Progenitor cell of endocrine pancreas (in vitro differentiated cells): ENCODE results near the gene NPAS1. TPM values are rescaled to one million over a fixed set of nuclear protein-coding genes. Genes with fewer than 3 reads are reported as not detected.
"Not testable (repeated sequence)": the region's sequence is repeated elsewhere in the genome, so short reads cannot be mapped to it uniquely, and the experiment has no call there.

Experiments
- DNase-seq: peaks from one replicate; pipeline ENCODE4 v3.0.0; 2021; ENCODE audit warnings: low spot score; ENCODE audit not compliant: unreplicated experiment
- H3K27ac Mint-ChIP-seq: 2 replicates; pipeline ENCODE4 v1.8.0; 2021; ENCODE audit warnings: mild to moderate bottlenecking, moderate library complexity, mixed read lengths
- H3K27me3 Mint-ChIP-seq: 2 replicates; pipeline ENCODE4 v1.8.0; 2021; ENCODE audit warnings: mixed read lengths
- H3K36me3 Mint-ChIP-seq: 2 replicates; pipeline ENCODE4 v1.8.0; 2022; ENCODE audit warnings: mixed read lengths; ENCODE audit not compliant: insufficient read depth
- H3K4me1 Mint-ChIP-seq: 2 replicates; pipeline ENCODE4 v1.8.0; 2021; ENCODE audit warnings: low read depth, mixed read lengths
- H3K4me3 Mint-ChIP-seq: 2 replicates; pipeline ENCODE4 v1.8.0; 2021; ENCODE audit warnings: low read depth, mild to moderate bottlenecking, moderate library complexity, mixed read lengths
- H3K9me3 Mint-ChIP-seq: 2 replicates; pipeline ENCODE4 v1.8.0; 2021; ENCODE audit warnings: low read depth, mixed read lengths
- total RNA-seq: library from RNA; stranded (reverse); gene quantifications from 2 replicates; pipeline ENCODE4 v1.2.1, GENCODE V29; 2021
- TF ChIP-seq, protein P1 (sequence below): fragments of 200-600 bp; sonication (generic); IDR thresholded peaks from one replicate; pipeline ENCODE4 v1.5.0; 2021; ENCODE audit warnings: antibody characterized with exemption, mild to moderate bottlenecking; ENCODE audit not compliant: unreplicated experiment

The NPAS1 gene
- total RNA-seq, 1 donor from 2014 or later, result 2.4 TPM

- TF ChIP-seq, protein P1, sequence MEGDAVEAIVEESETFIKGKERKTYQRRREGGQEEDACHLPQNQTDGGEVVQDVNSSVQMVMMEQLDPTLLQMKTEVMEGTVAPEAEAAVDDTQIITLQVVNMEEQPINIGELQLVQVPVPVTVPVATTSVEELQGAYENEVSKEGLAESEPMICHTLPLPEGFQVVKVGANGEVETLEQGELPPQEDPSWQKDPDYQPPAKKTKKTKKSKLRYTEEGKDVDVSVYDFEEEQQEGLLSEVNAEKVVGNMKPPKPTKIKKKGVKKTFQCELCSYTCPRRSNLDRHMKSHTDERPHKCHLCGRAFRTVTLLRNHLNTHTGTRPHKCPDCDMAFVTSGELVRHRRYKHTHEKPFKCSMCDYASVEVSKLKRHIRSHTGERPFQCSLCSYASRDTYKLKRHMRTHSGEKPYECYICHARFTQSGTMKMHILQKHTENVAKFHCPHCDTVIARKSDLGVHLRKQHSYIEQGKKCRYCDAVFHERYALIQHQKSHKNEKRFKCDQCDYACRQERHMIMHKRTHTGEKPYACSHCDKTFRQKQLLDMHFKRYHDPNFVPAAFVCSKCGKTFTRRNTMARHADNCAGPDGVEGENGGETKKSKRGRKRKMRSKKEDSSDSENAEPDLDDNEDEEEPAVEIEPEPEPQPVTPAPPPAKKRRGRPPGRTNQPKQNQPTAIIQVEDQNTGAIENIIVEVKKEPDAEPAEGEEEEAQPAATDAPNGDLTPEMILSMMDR, result no peak
- H3K4me1 Mint-ChIP-seq, result peaks cover under 1% of the 10 kb centered on the region
- H3K4me3 Mint-ChIP-seq, result no peak overlapping the region
- H3K36me3 Mint-ChIP-seq, result peaks cover 20% of the 10 kb centered on the region
- H3K27me3 Mint-ChIP-seq, result no peaks in the 10 kb centered on the region
- H3K9me3 Mint-ChIP-seq, result no peaks in the 10 kb centered on the region
- no peak for DNase-seq
- H3K27ac Mint-ChIP-seq, result no peak overlapping the region
Observed at GRCh38 chr19:47075179-47075810, 55.7 kb downstream of the NPAS1 start.

DNA sequence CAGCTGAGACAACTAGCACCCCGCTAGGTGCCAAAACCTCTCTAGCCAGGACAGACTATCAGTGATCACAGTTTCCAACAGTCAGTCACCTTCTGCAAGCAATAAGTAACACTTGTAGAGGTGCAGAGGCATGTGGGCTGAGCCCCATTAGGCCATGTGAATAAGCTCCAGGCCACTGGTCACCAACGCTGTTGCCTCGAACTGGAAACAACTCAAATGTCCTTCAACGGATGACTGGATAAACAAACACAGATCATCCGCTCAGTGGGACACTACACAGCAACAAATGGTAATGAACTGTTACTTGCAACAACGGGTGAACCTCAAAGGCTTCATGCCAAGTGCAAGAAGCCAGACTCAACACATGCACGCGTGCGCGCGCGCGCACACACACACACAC, 56.3 kb downstream of the NPAS1 start:
- H3K4me3 Mint-ChIP-seq, result no peak overlapping the region
- DNase-seq, result no peak
- H3K27me3 Mint-ChIP-seq, result no peaks in the 10 kb centered on the region
- peaks cover 20% of the 10 kb centered on the region for H3K36me3 Mint-ChIP-seq
- no peak overlapping the region for H3K27ac Mint-ChIP-seq
- no peaks in the 10 kb centered on the region for H3K9me3 Mint-ChIP-seq
- TF ChIP-seq, protein P1, result no peak
- peaks cover 2% of the 10 kb centered on the region for H3K4me1 Mint-ChIP-seq

- H3K27ac Mint-ChIP-seq, DNase-seq, H3K4me1 Mint-ChIP-seq, H3K9me3 Mint-ChIP-seq, H3K4me3 Mint-ChIP-seq, H3K27me3 Mint-ChIP-seq: not testable (repeated sequence)
- H3K36me3 Mint-ChIP-seq, result peaks cover 24% of the 10 kb centered on the region
Observed at GRCh38 chr19:47078351-47078750, 58.7 kb downstream of the NPAS1 start.

DNA sequence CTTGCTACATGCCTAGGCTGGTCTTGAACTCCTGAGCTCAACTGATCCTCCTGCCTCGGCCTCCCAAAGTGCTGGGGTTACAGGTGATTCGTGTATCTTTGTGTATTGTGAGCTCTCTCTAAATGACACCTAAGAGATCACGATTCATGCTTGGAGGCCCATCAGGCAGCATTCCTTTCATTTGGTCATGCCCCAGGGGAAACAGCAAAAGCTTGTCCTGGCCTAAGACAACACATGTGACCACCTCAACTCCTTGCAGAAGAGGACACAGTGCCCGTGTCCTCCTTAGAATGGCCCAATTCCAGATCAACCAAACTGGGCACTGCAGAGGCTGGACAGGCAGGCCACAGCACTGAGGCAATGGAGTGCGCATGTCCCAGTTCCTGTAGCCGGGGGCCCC, 61.5 kb downstream of the NPAS1 start:
- peaks cover 2% of the 10 kb centered on the region for H3K4me1 Mint-ChIP-seq
- DNase-seq, result no peak

DNA sequence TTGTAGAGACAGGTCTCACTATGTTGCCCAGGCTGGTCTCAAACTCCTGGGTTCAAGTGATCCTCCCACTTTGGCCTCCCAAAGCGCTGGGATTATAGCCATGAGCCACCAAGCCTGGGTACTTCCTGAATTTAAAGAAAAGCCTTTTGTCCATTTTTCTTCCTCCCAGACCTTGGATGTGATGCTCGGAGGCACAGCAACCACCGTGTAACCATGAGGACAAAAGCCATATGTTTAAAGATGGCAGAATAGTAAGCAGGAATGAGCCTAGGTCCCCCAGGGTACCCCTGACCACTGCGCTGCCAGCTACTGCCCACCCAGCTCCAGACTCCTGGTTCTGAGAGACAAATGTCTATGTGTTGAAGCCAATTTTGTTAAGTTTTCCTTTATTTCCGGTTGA, 62.9 kb downstream of the NPAS1 start:
- TF ChIP-seq, protein P1, result no peak
- H3K4me3 Mint-ChIP-seq, result no peak overlapping the region
- H3K36me3 Mint-ChIP-seq, result peaks cover 34% of the 10 kb centered on the region
- H3K27ac Mint-ChIP-seq, result no peak overlapping the region
- H3K27me3 Mint-ChIP-seq, result no peaks in the 10 kb centered on the region
- peaks cover 2% of the 10 kb centered on the region for H3K4me1 Mint-ChIP-seq
- H3K9me3 Mint-ChIP-seq, result no peaks in the 10 kb centered on the region
- DNase-seq, result no peak

More for the DNA sequence above, 61.5 kb downstream of the NPAS1 start:
- peaks cover 30% of the 10 kb centered on the region for H3K36me3 Mint-ChIP-seq
- no peak overlapping the region for H3K4me3 Mint-ChIP-seq
- H3K27me3 Mint-ChIP-seq, result no peaks in the 10 kb centered on the region
- TF ChIP-seq, protein P1, result no peak
- H3K9me3 Mint-ChIP-seq, result no peaks in the 10 kb centered on the region
- H3K27ac Mint-ChIP-seq, result no peak overlapping the region

- peaks cover 2% of the 10 kb centered on the region for H3K4me1 Mint-ChIP-seq
Observed at GRCh38 chr19:47084879-47085439, 65.3 kb downstream of the NPAS1 start.

More at GRCh38 chr19:47084879-47085439, 65.3 kb downstream of the NPAS1 start:
- Mint-ChIP-seq H3K27ac (no peak overlapping the region), H3K36me3 (peaks cover 34% of the 10 kb centered on the region), H3K27me3 (no peaks in the 10 kb centered on the region), H3K9me3 (no peaks in the 10 kb centered on the region), H3K4me3 (no peak overlapping the region)
- TF ChIP-seq, protein P1, result no peak
- DNase-seq, result no peak
